Peyer's patch (tissue), 4 donors: ENCODE data around the gene MGLL.

Experiments
- CTCF ChIP-seq, 6 experiments: fragments of 450-650 bp in 4 of 6; fragments of 200-600 bp in 2 of 6; sonication (generic) in 1 of 6; IDR thresholded peaks; one replicate each; pipeline ENCODE4 v1.5.1; 2017 to 2019; ENCODE audit warnings: antibody characterized with exemption in 6 of 6, mild to moderate bottlenecking in 3 of 6, moderate library complexity in 1 of 6
- POLR2A ChIP-seq, 2 donors: fragments of 450-650 bp; IDR thresholded peaks; one replicate each; pipeline ENCODE4 v1.5.1; 2017; ENCODE audit warnings: antibody characterized with exemption in 2 of 2, mild to moderate bottlenecking in 2 of 2, moderate library complexity in 2 of 2

DNA sequence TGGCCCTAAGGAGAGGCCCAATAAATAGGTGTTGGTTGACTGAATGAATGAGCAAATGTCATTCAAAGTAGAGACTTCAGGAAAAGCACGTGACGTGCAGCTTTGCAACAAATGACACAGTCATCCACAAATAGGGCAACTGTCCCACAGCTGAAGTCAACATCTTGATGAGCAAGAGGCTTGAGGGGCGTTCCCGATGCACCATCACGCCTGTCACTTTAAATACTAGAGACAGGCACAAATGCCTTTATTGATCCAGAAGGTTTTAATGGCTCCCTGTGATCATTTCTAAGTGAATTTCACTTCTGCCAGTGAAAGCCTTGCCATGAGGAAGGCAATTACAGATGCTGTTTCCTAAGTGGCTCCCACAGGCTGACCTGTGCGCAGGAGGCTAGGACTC, 105.9 kb downstream of the MGLL start:
- TF ChIP-seq CTCF (IDR thresholded peaks at IDR 0.05) (no peak), POLR2A (IDR thresholded peaks at IDR 0.05) (no peak)
